Ishikawa (cell line): ENCODE results near the gene GAS6.

Source experiments
- CEBPB ChIP-seq: IDR thresholded peaks from 2 replicates; pipeline ENCODE4 v1.6.1; 2012
- CREB1 ChIP-seq: IDR thresholded peaks from 2 replicates; pipeline ENCODE4 v1.6.1; 2012; ENCODE audit warnings: low read depth
- EGR1 ChIP-seq: IDR thresholded peaks from 2 replicates; pipeline ENCODE4 v1.6.1; 2012
- EP300 ChIP-seq: IDR thresholded peaks from 2 replicates; pipeline ENCODE4 v1.6.1; 2012; ENCODE audit warnings: borderline replicate concordance
- FOXM1 ChIP-seq: IDR thresholded peaks from 2 replicates; pipeline ENCODE4 v1.6.1; 2012; ENCODE audit warnings: low read depth, borderline replicate concordance
- NFIC ChIP-seq: IDR thresholded peaks from 2 replicates; pipeline ENCODE4 v1.6.1; 2012
- RAD21 ChIP-seq: IDR thresholded peaks from 2 replicates; pipeline ENCODE4 v1.6.1; 2012; ENCODE audit warnings: low read depth
- REST ChIP-seq: IDR thresholded peaks from 2 replicates; pipeline ENCODE4 v1.6.1; 2012; ENCODE audit warnings: low read depth, mild to moderate bottlenecking
- TAF1 ChIP-seq: IDR thresholded peaks from 2 replicates; pipeline ENCODE4 v1.6.1; 2012; ENCODE audit warnings: low read depth, mild to moderate bottlenecking
- TCF12 ChIP-seq: IDR thresholded peaks from 2 replicates; pipeline ENCODE4 v1.6.1; 2012; ENCODE audit warnings: low read depth
- TEAD4 ChIP-seq: IDR thresholded peaks from 2 replicates; pipeline ENCODE4 v1.6.1; 2012
- YY1 ChIP-seq: IDR thresholded peaks from 2 replicates; pipeline ENCODE4 v1.6.1; 2012; ENCODE audit warnings: low read depth
- ZBTB7A ChIP-seq: IDR thresholded peaks from 2 replicates; pipeline ENCODE4 v1.6.1; 2012; ENCODE audit warnings: low read depth
- TF ChIP-seq, protein P1 (sequence below): IDR thresholded peaks from 2 replicates; pipeline ENCODE4 v1.6.1; 2012
- TF ChIP-seq, protein P2 (sequence below): IDR thresholded peaks from 2 replicates; pipeline ENCODE4 v1.6.1; 2012

Gene GAS6

GRCh38 chr13:113781571-113781970, 82.3 kb downstream of the GAS6 start:
- no peak for TF ChIP-seq REST
- TF ChIP-seq YY1: no peak
- TF ChIP-seq TCF12: no peak
- TF ChIP-seq FOXM1: no peak
- no peak for TF ChIP-seq CEBPB
- TF ChIP-seq, protein P1, sequence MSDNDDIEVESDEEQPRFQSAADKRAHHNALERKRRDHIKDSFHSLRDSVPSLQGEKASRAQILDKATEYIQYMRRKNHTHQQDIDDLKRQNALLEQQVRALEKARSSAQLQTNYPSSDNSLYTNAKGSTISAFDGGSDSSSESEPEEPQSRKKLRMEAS: no peak
- no peak for TF ChIP-seq RAD21
- TF ChIP-seq EGR1: no peak
- TF ChIP-seq, protein P2, sequence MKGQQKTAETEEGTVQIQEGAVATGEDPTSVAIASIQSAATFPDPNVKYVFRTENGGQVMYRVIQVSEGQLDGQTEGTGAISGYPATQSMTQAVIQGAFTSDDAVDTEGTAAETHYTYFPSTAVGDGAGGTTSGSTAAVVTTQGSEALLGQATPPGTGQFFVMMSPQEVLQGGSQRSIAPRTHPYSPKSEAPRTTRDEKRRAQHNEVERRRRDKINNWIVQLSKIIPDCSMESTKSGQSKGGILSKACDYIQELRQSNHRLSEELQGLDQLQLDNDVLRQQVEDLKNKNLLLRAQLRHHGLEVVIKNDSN: no peak
- TF ChIP-seq ZBTB7A: no peak
- TF ChIP-seq NFIC: no peak
- TF ChIP-seq CREB1: no peak
- TF ChIP-seq TEAD4: no peak
- no peak for TF ChIP-seq EP300
- no peak for TF ChIP-seq TAF1

- TF ChIP-seq TEAD4: no peak
- TF ChIP-seq TAF1: no peak
- TF ChIP-seq, protein P2: 0 out of 2 replicates have a peak, but pooled peaks have one; percentile 12
- TF ChIP-seq CREB1: no peak
- no peak for TF ChIP-seq CEBPB
- TF ChIP-seq YY1: no peak
- TF ChIP-seq REST: peak; percentile 93
- no peak for TF ChIP-seq EGR1
- TF ChIP-seq, protein P1: peak; percentile 97
- TF ChIP-seq EP300: no peak
Observed at GRCh38 chr13:113777311-113778260, 86.3 kb downstream of the GAS6 start.

GRCh38 chr13:113776231-113777125, 87.4 kb downstream of the GAS6 start:
- TF ChIP-seq, protein P2: peak; percentile 54
- TF ChIP-seq YY1: no peak

GRCh38 chr13:113775451-113776145, 88.3 kb downstream of the GAS6 start:
- TF ChIP-seq REST (no peak), EGR1 (no peak), CREB1 (no peak), FOXM1 (no peak), TCF12 (no peak), ZBTB7A (no peak), EP300 (no peak)
- TF ChIP-seq, protein P1: no peak
- TF ChIP-seq, protein P2: no peak
